ENCODE results near the gene WRNIP1. TPM values are rescaled to one million over a fixed set of nuclear protein-coding genes. Genes with fewer than 3 reads are reported as not detected.

Gene WRNIP1
- total and polyA plus RNA-seq, 2 of the 4 experiments (the other 2 are of a cell fraction) = 43.7 to 47.1 TPM

- Histone ChIP-seq H3K9ac (ENCODE audit: low read depth, low read length) (no peak overlapping the region), H3K27me3 (ENCODE audit: control insufficient read depth, insufficient read depth, low read length) (no peaks in the 10 kb centered on the region), H4K91ac (ENCODE audit: insufficient read depth, low read depth, low read length) (no peak overlapping the region), H2BK15ac (ENCODE audit: low read depth, low read length) (no peak overlapping the region), H3K9me1 (ENCODE audit: insufficient read depth, low read length) (peaks cover 8% of the 10 kb centered on the region), H3K14ac (replicated peaks; ENCODE audit: low read depth, low read length) (no peak overlapping the region), H3K36me3 (ENCODE audit: control insufficient read depth, insufficient read depth, low read length) (no peaks in the 10 kb centered on the region), H3K4me3 (ENCODE audit: insufficient read depth, low read depth, low read length) (no peak overlapping the region), H3K4me1 (ENCODE audit: control insufficient read depth, insufficient read depth, low read length) (peaks cover 5% of the 10 kb centered on the region), H3K79me1 (ENCODE audit: low read depth in 1 of 2, low read length in 2 of 2) (peaks cover 5 to 10% of the 10 kb centered on the region in 2 experiments; a peak in 3 of 4 replicates), H4K5ac (ENCODE audit: low read depth, low read length) (no peak overlapping the region), H3K9me3 (ENCODE audit: control insufficient read depth, insufficient read depth, low read length) (no peaks in the 10 kb centered on the region), H2BK120ac (ENCODE audit: low read depth, low read length) (no peak overlapping the region), H4K20me1 (ENCODE audit: insufficient read depth, low read length) (no peaks in the 10 kb centered on the region), H3K27ac (ENCODE audit: insufficient read depth, low read length) (no peak overlapping the region), H3K23ac (ENCODE audit: low read depth, low read length) (no peak overlapping the region), H3K4ac (ENCODE audit: low read depth, low read length) (no peak overlapping the region), H3K18ac (ENCODE audit: low read depth, low read length) (no peak overlapping the region), H2BK5ac (ENCODE audit: low read depth, low read length, poor library complexity, severe bottlenecking) (no peak overlapping the region), H3K56ac (ENCODE audit: extremely low read depth, insufficient read depth, low read length) (no peak overlapping the region), H2AK9ac (replicated peaks; ENCODE audit: low read depth, low read length, poor library complexity) (no peak overlapping the region), H2AK5ac (ENCODE audit: low read depth, low read length) (no peak overlapping the region), H3K4me2 (ENCODE audit: low read depth, low read length) (no peak overlapping the region), H4K8ac (ENCODE audit: low read depth in 2 of 2, low read length in 2 of 2) (no peak overlapping the region), H2AFZ (replicated peaks; ENCODE audit: low read length, poor library complexity) (no peak overlapping the region), H2BK20ac (ENCODE audit: low read depth, low read length) (no peak overlapping the region)
- TF ChIP-seq MAFK (IDR thresholded peaks at IDR 0.05; ENCODE audit: low read depth, low read length) (no peak), NFE2L2 (IDR thresholded peaks at IDR 0.05; ENCODE audit: low read depth, low read length) (no peak), ELK1 (IDR thresholded peaks at IDR 0.05; ENCODE audit: borderline replicate concordance, low read depth, low read length) (no peak), SMC3 (IDR thresholded peaks at IDR 0.05; ENCODE audit: low read depth, low read length) (no peak), USF2 (IDR thresholded peaks at IDR 0.05; ENCODE audit: low read depth, low read length) (no peak), CEBPB (IDR thresholded peaks at IDR 0.05; ENCODE audit: low read depth, low read length) (no peak), RAD21 (IDR thresholded peaks at IDR 0.05; ENCODE audit: low read length) (no peak), RCOR1 (IDR thresholded peaks at IDR 0.05; ENCODE audit: insufficient replicate concordance, low read length) (no peak), MAZ (IDR thresholded peaks at IDR 0.05; ENCODE audit: borderline replicate concordance, low read depth, low read length) (no peak), RFX5 (IDR thresholded peaks at IDR 0.05; ENCODE audit: low read depth, low read length) (no peak), MXI1 (IDR thresholded peaks at IDR 0.05; ENCODE audit: borderline replicate concordance, low read depth, low read length) (no peak), CHD1 (IDR thresholded peaks at IDR 0.05; ENCODE audit: low read depth, low read length) (no peak), POLR2A (IDR thresholded peaks at IDR 0.05; ENCODE audit: low read depth, low read length) (no peak)
- POLR2A ChIA-PET (ENCODE audit: unreplicated experiment) = no interaction called here
- DNase-seq (no peak), ATAC-seq (ENCODE audit: low read depth) (no peak)
- intact Hi-C loops (cut with micrococcal nuclease) = no loop called here
- in situ Hi-C loops (cut with MboI; ENCODE audit: low sequenced_read_pairs) = no loop called here
- CTCF ChIA-PET = no interaction called here
- dilution Hi-C loops (cut with HindIII; ENCODE audit: low sequenced_read_pairs, unreplicated experiment) = no loop called here
- BruUV-seq (replicated peaks) = no TSS peak
Observed at GRCh38 chr6:2816158-2816557, 51.0 kb downstream of the WRNIP1 start.

Data from IMR-90 (cell line).